NK-92 (cell line): Measurements from ENCODE around the gene SSR2.
"Not testable (repeated sequence)": the region's sequence is repeated elsewhere in the genome, so short reads cannot be mapped to it uniquely, and the experiment has no call there.

Experiments used
- DNase-seq: peaks from one replicate; lab custom pipeline; 2025; ENCODE audit not compliant: unreplicated experiment; lab: John Stamatoyannopoulos, UW

The SSR2 gene

GRCh38 chr1:155996166-155996565 is 24.6 kb downstream of the SSR2 start:
- no peak for DNase-seq

DNA sequence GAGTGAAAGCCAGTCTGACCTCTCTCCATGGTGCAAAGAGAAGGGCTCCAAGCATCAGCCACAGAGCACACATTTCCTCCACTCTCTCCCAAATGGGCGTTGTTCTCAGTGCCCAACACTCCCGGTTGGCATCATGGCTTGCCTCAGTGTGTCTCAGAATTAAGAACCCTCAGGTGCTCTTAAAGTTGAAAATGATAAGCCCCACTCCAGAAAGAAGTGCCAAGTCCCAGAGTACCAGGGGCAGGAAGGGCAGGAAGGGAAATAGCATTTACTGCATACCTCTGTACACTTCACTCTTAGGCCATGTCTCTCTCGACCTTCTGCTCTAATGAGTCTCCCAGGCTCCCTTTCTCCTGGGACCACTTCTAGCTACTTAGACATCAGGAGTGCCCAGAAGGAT is 27.2 kb downstream of the SSR2 start:
- DNase-seq = no peak

DNA sequence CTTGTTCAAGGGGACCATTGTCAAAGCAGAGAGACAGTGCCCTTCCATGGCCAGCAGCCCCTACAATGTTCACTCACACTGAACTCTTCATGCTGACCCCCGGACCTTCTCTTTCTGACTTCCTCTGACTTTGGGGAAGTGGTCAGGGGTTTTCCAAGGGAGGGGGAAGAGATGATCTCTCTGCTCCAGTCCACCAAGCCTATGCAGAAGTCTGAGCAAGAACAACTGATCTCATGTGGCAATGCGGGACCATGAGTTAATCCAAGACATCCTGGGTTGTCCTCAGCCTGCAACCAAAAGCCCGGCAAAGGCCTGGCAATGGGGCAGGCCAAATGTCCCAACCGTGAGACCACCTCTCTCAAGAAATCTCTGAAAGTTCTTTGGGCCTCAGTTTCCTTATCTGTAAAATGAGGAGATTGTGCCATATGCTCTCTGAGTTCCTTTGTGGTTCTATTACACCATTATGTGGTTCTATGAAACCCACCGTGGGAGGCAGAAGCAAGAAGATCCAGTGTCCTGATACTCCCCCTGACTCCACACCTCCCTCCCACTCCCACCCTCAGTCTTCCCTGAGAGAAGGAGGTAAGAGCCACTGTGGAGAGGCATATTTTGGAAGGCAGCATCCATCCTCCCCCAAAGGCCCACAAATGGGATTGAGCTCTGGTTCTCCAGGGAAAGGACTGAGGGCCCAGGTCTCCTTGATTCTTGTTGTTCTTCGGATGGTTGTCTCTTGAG is 30.6 kb downstream of the SSR2 start:
- DNase-seq = no peak

DNA sequence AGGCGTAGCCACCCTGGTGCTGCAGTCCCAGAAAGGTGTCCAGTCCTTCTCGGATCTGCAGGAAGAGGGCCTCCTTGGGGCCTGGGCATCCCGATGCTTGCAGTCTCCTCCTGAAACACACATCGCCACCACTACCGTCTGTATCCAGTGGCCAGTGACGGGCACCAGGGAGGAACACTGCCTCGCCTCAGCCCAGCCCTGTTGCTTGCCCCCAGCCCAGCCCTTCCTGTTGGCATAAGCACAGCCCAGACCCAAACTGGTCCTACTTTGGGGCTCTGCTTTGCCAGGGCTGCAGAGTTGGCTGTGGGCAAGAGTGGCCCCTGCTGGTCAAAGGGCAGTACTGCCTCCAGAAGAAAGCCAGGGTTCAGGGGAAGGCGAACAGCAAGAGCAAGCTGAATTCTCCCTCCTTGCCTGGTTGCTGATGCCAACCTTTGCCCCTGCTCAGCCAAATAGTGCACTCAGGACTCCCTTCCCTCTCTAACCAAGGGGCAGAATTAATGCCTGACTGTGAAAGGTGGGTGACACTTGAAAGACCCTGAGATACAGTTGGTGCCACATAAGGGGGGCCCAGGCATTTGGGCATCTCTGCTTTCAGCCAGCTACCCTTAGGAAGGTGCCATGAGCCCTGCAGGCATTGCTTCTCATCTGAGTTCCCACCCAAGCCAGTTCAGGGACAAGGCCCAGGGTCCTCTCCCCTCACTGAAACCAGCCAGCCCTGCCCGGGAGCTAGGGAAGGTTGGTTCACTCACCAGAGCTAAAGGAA is 31.3 kb downstream of the SSR2 start:
- DNase-seq = no peak

- DNase-seq = not testable (repeated sequence)
These were observed 35.7 kb downstream of the SSR2 start for GRCh38 chr1:155984903-155985645.

DNA sequence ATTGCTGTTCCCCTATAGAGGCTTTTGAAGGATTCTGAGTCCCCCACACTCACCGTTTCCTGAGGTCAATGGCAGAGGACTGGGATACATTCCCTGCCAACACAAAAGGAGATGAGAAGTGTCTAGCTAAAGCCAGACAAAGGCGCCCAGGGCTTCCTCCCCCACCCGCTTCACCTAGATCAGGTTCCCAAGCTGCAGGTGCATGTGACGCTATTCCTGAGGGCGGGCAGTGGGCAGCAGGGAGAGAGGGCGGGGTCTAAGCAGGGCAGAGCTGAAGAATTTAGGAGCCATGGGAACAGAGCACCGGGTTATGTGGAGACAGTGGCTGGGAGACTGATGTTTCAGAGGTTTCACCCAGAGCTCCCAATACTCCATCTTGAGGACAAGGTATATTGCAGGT is 36.4 kb downstream of the SSR2 start:
- DNase-seq = no peak

- DNase-seq = no peak
These were observed 37.3 kb downstream of the SSR2 start for GRCh38 chr1:155983191-155984024.

DNA sequence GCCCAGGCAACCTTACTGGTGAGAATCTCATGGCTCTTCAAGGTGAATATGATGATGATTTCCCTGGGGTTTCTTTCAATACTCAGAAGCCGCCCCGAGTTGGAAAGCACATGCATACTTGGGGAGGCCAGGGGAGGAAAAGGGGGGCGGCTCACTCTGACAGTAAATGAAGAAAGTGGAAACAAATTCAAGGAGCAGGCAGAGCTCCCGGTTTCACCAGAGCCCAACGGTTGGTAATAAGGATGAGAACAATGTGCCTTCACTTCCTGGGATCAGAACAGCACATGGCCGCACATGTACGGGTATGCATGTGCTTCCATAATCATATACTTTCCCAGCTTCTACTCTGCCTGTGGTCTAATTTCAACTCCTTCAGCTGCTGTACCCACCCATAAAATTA is 38.6 kb downstream of the SSR2 start:
- no peak for DNase-seq

- no peak for DNase-seq
These were observed 39.3 kb downstream of the SSR2 start for GRCh38 chr1:155981266-155982088.

DNA sequence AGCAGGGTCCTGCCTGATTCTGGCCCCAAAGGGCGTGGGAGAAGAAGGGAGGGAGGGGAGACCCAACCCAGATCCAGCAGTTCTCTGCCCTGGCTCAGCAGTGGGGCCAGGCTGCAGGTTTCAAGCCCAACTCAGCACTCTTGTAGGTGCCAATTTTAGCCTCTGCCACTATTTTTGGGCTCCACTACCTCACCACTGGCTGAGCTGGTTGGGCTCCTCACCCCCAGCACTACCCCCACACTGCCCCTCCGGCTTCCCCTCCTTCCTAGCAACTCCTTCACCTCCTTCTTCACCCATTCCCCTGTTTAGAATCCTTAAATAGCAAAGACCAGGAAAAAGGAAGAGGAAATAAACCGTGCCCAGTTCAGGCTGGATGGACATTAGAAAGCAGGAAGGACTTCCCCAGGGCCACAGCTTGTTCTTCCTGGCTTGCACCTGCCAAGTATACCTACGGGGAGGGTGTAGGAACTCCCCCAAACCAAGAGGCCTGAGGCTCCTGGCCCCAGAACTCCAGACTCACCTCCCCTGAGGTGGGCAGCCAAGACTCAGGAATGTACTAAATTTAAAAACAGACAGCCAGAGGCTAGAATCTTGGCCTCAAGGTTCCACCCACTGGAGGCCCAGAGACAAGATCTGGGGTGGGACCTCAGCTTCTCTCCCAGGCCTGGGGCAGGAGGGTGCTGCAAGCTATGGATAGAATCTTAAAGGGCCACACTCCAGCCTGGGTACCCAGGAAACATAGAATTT is 41.0 kb downstream of the SSR2 start:
- no peak for DNase-seq

DNA sequence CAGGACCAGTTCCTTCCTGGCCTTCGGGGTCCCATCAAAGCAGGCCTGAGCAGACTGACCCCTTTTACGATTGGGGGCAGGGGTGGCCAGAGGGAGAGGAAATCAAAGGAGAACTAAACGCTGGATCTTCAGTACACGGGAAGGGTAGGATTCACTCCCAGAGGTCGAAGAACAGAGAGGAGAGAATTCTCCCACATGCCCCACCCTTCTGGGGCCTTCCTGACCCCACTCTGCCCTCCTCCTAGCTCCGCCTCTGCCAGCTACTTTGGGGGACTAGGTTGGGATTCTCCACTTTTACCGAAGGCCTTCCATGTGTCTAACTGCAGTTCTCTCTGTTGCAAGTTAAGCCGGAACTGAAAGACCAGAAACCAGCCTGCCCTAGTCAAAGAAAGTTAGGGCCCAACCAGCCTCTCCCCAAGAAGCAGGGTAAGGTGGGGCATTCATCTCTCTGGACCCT is 41.8 kb downstream of the SSR2 start:
- no peak for DNase-seq

DNA sequence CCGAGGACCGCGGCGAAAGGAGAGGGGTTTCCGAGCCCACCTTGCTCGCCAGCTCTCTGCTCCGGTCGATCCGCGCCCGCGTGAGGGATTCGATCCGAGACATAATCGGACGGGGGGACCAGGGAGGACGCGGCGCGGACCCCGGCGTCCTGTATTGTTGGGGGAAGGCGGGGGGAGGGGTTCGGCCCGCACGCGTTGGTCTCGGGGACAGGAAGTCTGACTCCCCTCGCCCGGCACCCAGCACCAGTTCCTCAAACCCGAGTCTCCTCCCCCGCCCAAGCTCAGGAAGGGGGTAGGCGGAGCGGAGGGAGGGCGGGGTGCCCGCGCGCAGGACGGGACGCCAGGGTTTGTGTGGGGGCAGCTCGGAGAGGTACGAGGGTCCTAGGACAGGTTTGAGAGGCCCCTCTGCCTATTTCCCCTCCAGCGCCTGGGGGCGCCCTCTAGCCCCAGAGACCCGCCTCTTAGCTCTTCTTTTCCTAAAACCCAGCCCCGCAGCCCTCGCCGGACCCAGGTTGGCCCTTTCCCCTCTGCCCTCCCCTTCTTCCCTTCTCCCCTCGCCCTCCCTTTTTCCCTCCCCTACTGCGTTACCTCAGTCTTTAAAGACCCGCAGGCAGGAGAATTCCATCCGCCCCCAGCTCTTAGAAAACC is 42.3 kb downstream of the SSR2 start, which contains the start of gene ARHGEF2:
Gene ARHGEF2, minus strand, starts transcription at position 223 of the 648 bp plus-strand sequence. Its CDS starts 120 bp downstream, at position 103.
- DNase-seq = no peak

- DNase-seq = no peak
These were observed 42.9 kb downstream of the SSR2 start for GRCh38 chr1:155977690-155978324.

- DNase-seq = no peak
These were observed 43.6 kb downstream of the SSR2 start for GRCh38 chr1:155976913-155977689.

DNA sequence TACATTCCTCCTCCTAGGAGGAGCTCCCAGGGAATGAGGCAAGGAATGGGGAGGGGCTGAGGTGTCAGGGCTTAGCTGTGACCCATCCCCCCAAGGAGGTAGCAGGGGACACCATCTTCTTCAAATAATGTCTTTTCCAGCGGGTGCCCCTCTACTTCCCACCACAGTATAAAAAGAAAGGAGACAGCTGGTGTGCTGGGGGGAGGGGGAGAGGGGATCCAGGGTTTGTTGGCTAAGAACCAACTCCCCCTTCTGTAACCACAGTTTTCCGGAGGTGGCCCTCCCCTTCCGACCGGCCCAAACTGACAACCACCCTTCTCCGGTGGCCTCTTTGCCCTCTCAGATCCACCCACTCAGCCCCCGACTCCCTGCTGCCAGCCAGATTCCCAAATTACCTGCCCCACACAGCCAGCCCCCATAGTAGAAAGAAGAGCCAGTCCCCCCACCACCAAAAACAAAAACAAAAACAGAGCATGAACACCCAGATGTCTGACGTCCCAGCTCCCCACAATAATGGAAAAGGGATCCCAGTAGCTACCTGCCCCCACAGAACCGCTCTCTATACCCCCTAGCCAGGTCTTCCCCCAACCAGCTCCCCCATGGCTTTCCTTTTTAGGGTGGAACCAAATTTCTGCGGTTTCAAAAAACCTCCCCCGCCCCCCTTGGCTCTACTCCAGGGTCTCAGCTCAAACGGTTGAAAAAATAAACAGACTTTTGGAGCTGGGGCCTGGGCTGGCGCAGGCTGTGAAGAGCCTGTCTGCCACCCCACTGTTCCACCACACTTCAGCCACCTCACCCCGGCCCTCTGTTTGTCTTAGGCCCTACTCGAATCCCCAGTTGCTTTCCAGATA is 44.5 kb downstream of the SSR2 start:
- no peak for DNase-seq

DNA sequence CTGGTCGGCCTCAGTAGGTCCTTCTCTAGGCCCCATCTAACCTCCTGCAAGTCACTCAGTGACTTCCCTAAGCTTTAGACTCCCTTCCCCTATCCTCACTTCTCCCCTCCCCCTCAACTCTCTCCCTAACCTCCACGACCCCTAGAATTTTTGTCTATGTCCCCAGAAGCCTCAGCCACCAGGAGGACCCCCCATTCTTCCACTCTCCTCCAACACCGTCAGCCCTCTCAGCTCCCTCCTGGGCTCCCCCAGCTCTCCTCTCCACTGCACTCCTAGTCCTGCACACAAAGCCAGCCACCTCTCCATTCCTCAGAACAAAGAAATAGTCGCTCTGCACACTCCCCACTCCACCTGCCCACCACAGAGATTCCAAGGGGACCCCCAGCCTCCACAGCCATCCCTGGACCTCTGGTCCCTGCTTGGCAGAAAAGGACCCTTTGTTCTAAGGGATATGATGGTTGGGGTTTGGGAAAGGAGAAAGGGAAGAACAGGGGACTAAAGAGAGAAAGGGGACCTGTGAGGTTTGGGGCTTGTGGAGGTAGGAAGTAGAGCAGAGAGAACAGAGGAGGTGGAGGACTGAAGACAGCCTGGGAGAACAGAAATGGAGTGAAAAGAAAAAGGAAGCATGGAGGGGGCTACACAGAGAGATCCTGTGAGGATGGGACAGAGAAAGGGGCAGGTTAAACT is 45.2 kb downstream of the SSR2 start:
- DNase-seq = no peak
